HEK293 (cell line): ENCODE data around the gene PRAC2.

Source experiments
- CTCF ChIP-seq: fragments of 450-650 bp; formaldehyde crosslinking; IDR thresholded peaks from 2 replicates; pipeline ENCODE4 v1.5.1; 2016; ENCODE audit warnings: missing biosample characterization, missing genetic modification characterization
- FEZF1 ChIP-seq: fragments of 450-650 bp; formaldehyde crosslinking; IDR thresholded peaks from 2 replicates; pipeline ENCODE4 v1.5.1; 2016; ENCODE audit warnings: missing biosample characterization, missing genetic modification characterization
- GLIS2 ChIP-seq: fragments of 450-650 bp; formaldehyde crosslinking; IDR thresholded peaks from 2 replicates; pipeline ENCODE4 v1.5.1; 2016; ENCODE audit warnings: missing biosample characterization, missing genetic modification characterization
- ZFP37 ChIP-seq: fragments of 450-650 bp; formaldehyde crosslinking; IDR thresholded peaks from 2 replicates; pipeline ENCODE4 v1.5.1; 2016; ENCODE audit warnings: missing biosample characterization, missing genetic modification characterization
- ZNF202 ChIP-seq: fragments of 450-650 bp; formaldehyde crosslinking; IDR thresholded peaks from 2 replicates; pipeline ENCODE4 v1.5.1; 2016; ENCODE audit warnings: missing biosample characterization, missing genetic modification characterization, borderline replicate concordance
- ZNF214 ChIP-seq: fragments of 450-650 bp; formaldehyde crosslinking; IDR thresholded peaks from 2 replicates; pipeline ENCODE4 v1.5.1; 2017; ENCODE audit warnings: missing biosample characterization, mild to moderate bottlenecking, missing genetic modification characterization, borderline replicate concordance
- ZNF302 ChIP-seq: fragments of 450-650 bp; formaldehyde crosslinking; IDR thresholded peaks from 2 replicates; pipeline ENCODE4 v1.5.1; 2016; ENCODE audit warnings: missing biosample characterization, missing genetic modification characterization, low read depth
- ZNF423 ChIP-seq: fragments of 450-650 bp; formaldehyde crosslinking; IDR thresholded peaks from 2 replicates; pipeline ENCODE4 v1.5.1; 2016; ENCODE audit warnings: missing biosample characterization, missing genetic modification characterization
- ZNF530 ChIP-seq: fragments of 450-650 bp; formaldehyde crosslinking; IDR thresholded peaks from 2 replicates; pipeline ENCODE4 v1.5.1; 2016; ENCODE audit warnings: low read depth, missing biosample characterization, missing genetic modification characterization
- ZNF544 ChIP-seq: fragments of 450-650 bp; formaldehyde crosslinking; IDR thresholded peaks from 2 replicates; pipeline ENCODE4 v1.5.0; 2017; ENCODE audit warnings: missing biosample characterization, missing genetic modification characterization
- ZNF571 ChIP-seq: fragments of 450-650 bp; formaldehyde crosslinking; IDR thresholded peaks from 2 replicates; pipeline ENCODE4 v1.5.0; 2017; ENCODE audit warnings: missing biosample characterization, missing genetic modification characterization
- ZNF658 ChIP-seq: fragments of 450-650 bp; formaldehyde crosslinking; IDR thresholded peaks from 2 replicates; pipeline ENCODE4; 2016; ENCODE audit warnings: missing biosample characterization, missing genetic modification characterization
- ZNF776 ChIP-seq: fragments of 450-650 bp; formaldehyde crosslinking; IDR thresholded peaks from 2 replicates; pipeline ENCODE4 v1.5.0; 2017; ENCODE audit warnings: missing biosample characterization, missing genetic modification characterization, borderline replicate concordance
- TF ChIP-seq, protein P1 (sequence below): fragments of 450-650 bp; formaldehyde crosslinking; IDR thresholded peaks from 2 replicates; pipeline ENCODE4 v1.5.1; 2016; ENCODE audit warnings: missing biosample characterization, missing genetic modification characterization, low read depth
- TF ChIP-seq, protein P2 (sequence below): fragments of 450-650 bp; formaldehyde crosslinking; IDR thresholded peaks from 2 replicates; pipeline ENCODE4 v1.5.1; 2017; ENCODE audit warnings: missing biosample characterization, missing genetic modification characterization
- TF ChIP-seq, protein P3 (sequence below): fragments of 450-650 bp; formaldehyde crosslinking; IDR thresholded peaks from 2 replicates; pipeline ENCODE4 v1.5.1; 2016; ENCODE audit warnings: missing biosample characterization, missing genetic modification characterization
- TF ChIP-seq, protein P4 (sequence below): fragments of 450-650 bp; IDR thresholded peaks from 2 replicates; pipeline ENCODE4 v1.5.1; 2018; ENCODE audit warnings: missing biosample characterization, mild to moderate bottlenecking, missing genetic modification characterization

Gene PRAC2

DNA sequence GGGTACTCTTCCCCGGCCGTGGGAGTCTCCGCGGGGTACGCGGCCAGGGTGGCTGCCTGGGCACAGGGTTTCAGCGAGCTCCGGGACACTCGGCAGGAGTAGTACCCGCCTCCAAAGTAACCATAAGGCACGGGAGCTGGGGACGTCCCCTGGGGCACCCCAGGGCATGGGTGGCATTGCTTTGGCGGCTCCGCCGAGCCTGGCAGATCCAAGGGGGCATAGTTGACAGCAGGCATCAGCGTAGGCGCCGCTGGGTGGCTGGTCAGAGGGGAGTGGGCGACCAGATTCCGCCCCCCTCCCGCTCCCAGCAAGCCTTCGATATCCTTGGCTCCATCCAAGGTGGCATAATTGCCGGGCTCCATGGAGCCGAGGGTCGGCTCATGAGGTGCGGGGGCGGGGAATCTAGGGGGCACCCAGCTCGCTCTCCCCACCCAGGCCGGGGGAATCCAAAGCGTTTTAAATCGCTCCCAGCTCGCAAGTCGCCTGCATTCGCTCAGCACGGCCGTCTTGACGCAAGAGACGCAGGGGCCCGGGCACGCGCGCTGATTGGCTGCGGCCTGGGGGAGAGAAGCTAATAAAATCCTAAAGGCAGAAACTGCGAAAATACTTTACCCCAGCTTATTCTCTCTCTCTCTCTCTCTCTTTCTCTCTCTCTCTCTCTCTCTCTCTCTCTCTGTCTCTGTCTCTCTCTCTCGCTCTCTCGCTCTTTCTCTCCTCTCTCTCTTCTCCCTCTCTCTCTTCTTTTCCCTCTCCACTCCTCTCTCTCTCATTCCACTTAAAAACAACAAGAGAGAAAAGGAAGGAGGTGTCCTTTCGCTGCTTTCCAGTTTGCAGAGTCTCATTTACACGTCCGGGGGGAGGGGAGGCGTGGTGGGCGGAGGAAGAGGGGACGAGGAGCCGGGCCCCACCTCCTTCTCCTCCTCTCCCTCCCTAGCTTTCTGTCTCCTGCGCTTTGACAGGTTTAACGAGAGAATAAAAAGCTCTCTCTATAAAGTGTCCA lies 5.5 kb downstream of the PRAC2 start, which contains the start of gene HOXB13 (continued):
- no peak for TF ChIP-seq ZNF530 (tag by site-specific recombination)
- no peak for TF ChIP-seq ZNF214 (tag by site-specific recombination)
- TF ChIP-seq ZFP37 (tag by site-specific recombination), result no peak
- no peak for TF ChIP-seq ZNF544
- TF ChIP-seq, protein P1, sequence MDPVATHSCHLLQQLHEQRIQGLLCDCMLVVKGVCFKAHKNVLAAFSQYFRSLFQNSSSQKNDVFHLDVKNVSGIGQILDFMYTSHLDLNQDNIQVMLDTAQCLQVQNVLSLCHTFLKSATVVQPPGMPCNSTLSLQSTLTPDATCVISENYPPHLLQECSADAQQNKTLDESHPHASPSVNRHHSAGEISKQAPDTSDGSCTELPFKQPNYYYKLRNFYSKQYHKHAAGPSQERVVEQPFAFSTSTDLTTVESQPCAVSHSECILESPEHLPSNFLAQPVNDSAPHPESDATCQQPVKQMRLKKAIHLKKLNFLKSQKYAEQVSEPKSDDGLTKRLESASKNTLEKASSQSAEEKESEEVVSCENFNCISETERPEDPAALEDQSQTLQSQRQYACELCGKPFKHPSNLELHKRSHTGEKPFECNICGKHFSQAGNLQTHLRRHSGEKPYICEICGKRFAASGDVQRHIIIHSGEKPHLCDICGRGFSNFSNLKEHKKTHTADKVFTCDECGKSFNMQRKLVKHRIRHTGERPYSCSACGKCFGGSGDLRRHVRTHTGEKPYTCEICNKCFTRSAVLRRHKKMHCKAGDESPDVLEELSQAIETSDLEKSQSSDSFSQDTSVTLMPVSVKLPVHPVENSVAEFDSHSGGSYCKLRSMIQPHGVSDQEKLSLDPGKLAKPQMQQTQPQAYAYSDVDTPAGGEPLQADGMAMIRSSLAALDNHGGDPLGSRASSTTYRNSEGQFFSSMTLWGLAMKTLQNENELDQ (tag by site-specific recombination), result peak; percentile 82; the same call in 1 of the 2 replicates
- no peak for TF ChIP-seq ZNF202
- TF ChIP-seq, protein P2, sequence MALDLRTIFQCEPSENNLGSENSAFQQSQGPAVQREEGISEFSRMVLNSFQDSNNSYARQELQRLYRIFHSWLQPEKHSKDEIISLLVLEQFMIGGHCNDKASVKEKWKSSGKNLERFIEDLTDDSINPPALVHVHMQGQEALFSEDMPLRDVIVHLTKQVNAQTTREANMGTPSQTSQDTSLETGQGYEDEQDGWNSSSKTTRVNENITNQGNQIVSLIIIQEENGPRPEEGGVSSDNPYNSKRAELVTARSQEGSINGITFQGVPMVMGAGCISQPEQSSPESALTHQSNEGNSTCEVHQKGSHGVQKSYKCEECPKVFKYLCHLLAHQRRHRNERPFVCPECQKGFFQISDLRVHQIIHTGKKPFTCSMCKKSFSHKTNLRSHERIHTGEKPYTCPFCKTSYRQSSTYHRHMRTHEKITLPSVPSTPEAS (tag by site-specific recombination), result peak; percentile 84
- peak; percentile 94; the same call in 1 of the 2 replicates for TF ChIP-seq ZNF302 (tag by site-specific recombination)
- no peak for TF ChIP-seq CTCF (tag by site-specific recombination)
- 0 out of 2 replicates have a peak, but pooled peaks have one; percentile 39 for TF ChIP-seq ZNF776 (tag by site-specific recombination)
- TF ChIP-seq, protein P3, sequence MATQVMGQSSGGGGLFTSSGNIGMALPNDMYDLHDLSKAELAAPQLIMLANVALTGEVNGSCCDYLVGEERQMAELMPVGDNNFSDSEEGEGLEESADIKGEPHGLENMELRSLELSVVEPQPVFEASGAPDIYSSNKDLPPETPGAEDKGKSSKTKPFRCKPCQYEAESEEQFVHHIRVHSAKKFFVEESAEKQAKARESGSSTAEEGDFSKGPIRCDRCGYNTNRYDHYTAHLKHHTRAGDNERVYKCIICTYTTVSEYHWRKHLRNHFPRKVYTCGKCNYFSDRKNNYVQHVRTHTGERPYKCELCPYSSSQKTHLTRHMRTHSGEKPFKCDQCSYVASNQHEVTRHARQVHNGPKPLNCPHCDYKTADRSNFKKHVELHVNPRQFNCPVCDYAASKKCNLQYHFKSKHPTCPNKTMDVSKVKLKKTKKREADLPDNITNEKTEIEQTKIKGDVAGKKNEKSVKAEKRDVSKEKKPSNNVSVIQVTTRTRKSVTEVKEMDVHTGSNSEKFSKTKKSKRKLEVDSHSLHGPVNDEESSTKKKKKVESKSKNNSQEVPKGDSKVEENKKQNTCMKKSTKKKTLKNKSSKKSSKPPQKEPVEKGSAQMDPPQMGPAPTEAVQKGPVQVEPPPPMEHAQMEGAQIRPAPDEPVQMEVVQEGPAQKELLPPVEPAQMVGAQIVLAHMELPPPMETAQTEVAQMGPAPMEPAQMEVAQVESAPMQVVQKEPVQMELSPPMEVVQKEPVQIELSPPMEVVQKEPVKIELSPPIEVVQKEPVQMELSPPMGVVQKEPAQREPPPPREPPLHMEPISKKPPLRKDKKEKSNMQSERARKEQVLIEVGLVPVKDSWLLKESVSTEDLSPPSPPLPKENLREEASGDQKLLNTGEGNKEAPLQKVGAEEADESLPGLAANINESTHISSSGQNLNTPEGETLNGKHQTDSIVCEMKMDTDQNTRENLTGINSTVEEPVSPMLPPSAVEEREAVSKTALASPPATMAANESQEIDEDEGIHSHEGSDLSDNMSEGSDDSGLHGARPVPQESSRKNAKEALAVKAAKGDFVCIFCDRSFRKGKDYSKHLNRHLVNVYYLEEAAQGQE (tag by site-specific recombination), result peak; percentile 82
- peak; percentile 58 for TF ChIP-seq ZNF423 (tag by site-specific recombination)
- TF ChIP-seq, protein P4, sequence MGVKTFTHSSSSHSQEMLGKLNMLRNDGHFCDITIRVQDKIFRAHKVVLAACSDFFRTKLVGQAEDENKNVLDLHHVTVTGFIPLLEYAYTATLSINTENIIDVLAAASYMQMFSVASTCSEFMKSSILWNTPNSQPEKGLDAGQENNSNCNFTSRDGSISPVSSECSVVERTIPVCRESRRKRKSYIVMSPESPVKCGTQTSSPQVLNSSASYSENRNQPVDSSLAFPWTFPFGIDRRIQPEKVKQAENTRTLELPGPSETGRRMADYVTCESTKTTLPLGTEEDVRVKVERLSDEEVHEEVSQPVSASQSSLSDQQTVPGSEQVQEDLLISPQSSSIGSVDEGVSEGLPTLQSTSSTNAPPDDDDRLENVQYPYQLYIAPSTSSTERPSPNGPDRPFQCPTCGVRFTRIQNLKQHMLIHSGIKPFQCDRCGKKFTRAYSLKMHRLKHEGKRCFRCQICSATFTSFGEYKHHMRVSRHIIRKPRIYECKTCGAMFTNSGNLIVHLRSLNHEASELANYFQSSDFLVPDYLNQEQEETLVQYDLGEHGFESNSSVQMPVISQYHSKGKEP, result no peak
- TF ChIP-seq ZNF571 (tag by site-specific recombination), result no peak
- peak; percentile 94 for TF ChIP-seq FEZF1 (tag by site-specific recombination)
- peak; percentile 72; the same call in 1 of the 2 replicates for TF ChIP-seq GLIS2 (tag by site-specific recombination)
- no peak for TF ChIP-seq ZNF658 (tag by site-specific recombination)
